Astrocyte (in vitro differentiated cells and primary cell): ENCODE measurements around the gene FBXO39. TPM values are rescaled to one million over a fixed set of nuclear protein-coding genes. Genes with fewer than 3 reads are reported as not detected.
A peak's percentile ranks its signal among the peaks of the same experiment; 100 is the strongest.

Experiments used
- DNase-seq: peaks from one replicate; pipeline ENCODE4 v3.0.0-alpha.2; 2010; ENCODE audit warnings: low read depth
- FAIRE-seq: peaks from 2 replicates; lab custom pipeline; 2011; peaks lifted over from hg19 to GRCh38; lab: Jason Lieb, UNC
- H2AFZ ChIP-seq: 2 replicates; pipeline ENCODE4 v1.6.0; 2012; ENCODE audit warnings: low read depth, low read length, inconsistent platforms
- H3K27ac ChIP-seq: 2 replicates; pipeline ENCODE4 v1.5.1; 2011; ENCODE audit warnings: low read depth, low read length, inconsistent platforms
- H3K27me3 ChIP-seq: 2 replicates; pipeline ENCODE4 v1.6.0; 2011; ENCODE audit warnings: low read length, inconsistent platforms; ENCODE audit not compliant: insufficient read depth
- H3K36me3 ChIP-seq: 2 replicates; pipeline ENCODE4 v1.5.1; 2011; ENCODE audit warnings: low read length, inconsistent platforms; ENCODE audit not compliant: insufficient read depth
- H3K4me1 ChIP-seq: 2 replicates; pipeline ENCODE4 v1.5.1; 2011; ENCODE audit warnings: low read length, inconsistent platforms; ENCODE audit not compliant: insufficient read depth
- H3K4me2 ChIP-seq: 2 replicates; pipeline ENCODE4 v1.6.0; 2012; ENCODE audit warnings: low read length, inconsistent platforms
- H3K4me3 ChIP-seq: 2 replicates; pipeline ENCODE4 v1.5.1; 2011; ENCODE audit warnings: low read depth, mild to moderate bottlenecking, low read length, inconsistent platforms; ENCODE audit not compliant: insufficient read depth
- H3K79me2 ChIP-seq: 2 replicates; pipeline ENCODE4 v1.6.0; 2012; ENCODE audit warnings: mild to moderate bottlenecking, low read length, inconsistent platforms; ENCODE audit not compliant: insufficient read depth
- H3K9ac ChIP-seq: 2 replicates; pipeline ENCODE4 v1.6.0; 2012; ENCODE audit warnings: mild to moderate bottlenecking, low read length, inconsistent platforms
- H3K9me3 ChIP-seq: 2 replicates; pipeline ENCODE4 v1.5.1; 2012; ENCODE audit warnings: low read depth, mild to moderate bottlenecking, low read length, inconsistent platforms; ENCODE audit not compliant: insufficient read depth
- H4K20me1 ChIP-seq: 2 replicates; pipeline ENCODE4 v1.6.0; 2012; ENCODE audit warnings: low read length, inconsistent platforms; ENCODE audit not compliant: insufficient read depth
- H3K27ac Mint-ChIP-seq: one replicate; pipeline ENCODE4 v1.8.0; 2021; ENCODE audit warnings: mild to moderate bottlenecking, mixed read lengths; ENCODE audit not compliant: unreplicated experiment
- H3K27me3 Mint-ChIP-seq: one replicate; pipeline ENCODE4 v1.8.0; 2021; ENCODE audit warnings: low read depth, mixed read lengths; ENCODE audit not compliant: unreplicated experiment
- H3K36me3 Mint-ChIP-seq: one replicate; pipeline ENCODE4 v1.8.0; 2021; ENCODE audit warnings: low read depth, mixed read lengths; ENCODE audit not compliant: unreplicated experiment
- H3K4me1 Mint-ChIP-seq: one replicate; pipeline ENCODE4 v1.8.0; 2021; ENCODE audit warnings: low read depth, mixed read lengths; ENCODE audit not compliant: unreplicated experiment
- H3K4me3 Mint-ChIP-seq: one replicate; pipeline ENCODE4 v1.8.0; 2021; ENCODE audit warnings: mild to moderate bottlenecking, moderate library complexity, mixed read lengths; ENCODE audit not compliant: unreplicated experiment
- H3K9me3 Mint-ChIP-seq: one replicate; pipeline ENCODE4 v1.8.0; 2021; ENCODE audit warnings: mild to moderate bottlenecking, mixed read lengths; ENCODE audit not compliant: unreplicated experiment
- CTCF ChIP-seq: IDR thresholded peaks from 2 replicates; pipeline ENCODE4 v1.5.1; 2011; ENCODE audit warnings: low read depth, mild to moderate bottlenecking, inconsistent platforms, low read length, moderate library complexity; ENCODE audit not compliant: insufficient read depth
- EZH2 ChIP-seq: IDR thresholded peaks from 2 replicates; pipeline ENCODE4 v1.6.1; 2012; ENCODE audit warnings: mild to moderate bottlenecking, low read length, inconsistent platforms; ENCODE audit not compliant: insufficient read depth
- total RNA-seq: library from RNA; stranded (reverse); gene quantifications from 2 replicates; pipeline ENCODE4 v1.2.1, GENCODE V29; 2021

Gene FBXO39
- total RNA-seq, 1 donor from 2014 or later: 0.93 TPM

GRCh38 chr17:6818938-6819337 lies 42.9 kb downstream of the FBXO39 start:
- no peaks in the 10 kb centered on the region for H3K79me2 ChIP-seq
- TF ChIP-seq EZH2 (no peak), CTCF (no peak)
- FAIRE-seq (no peak), DNase-seq (no peak)
- Mint-ChIP-seq H3K27ac (peak overlapping the region; percentile 10), H3K36me3 (no peaks in the 10 kb centered on the region), H3K4me1 (peaks cover 13% of the 10 kb centered on the region), H3K4me3 (no peak overlapping the region), H3K27me3 (peaks cover 18% of the 10 kb centered on the region), H3K9me3 (peaks cover 11% of the 10 kb centered on the region)
- H3K36me3 ChIP-seq: no peaks in the 10 kb centered on the region
- H3K4me2 ChIP-seq: no peak overlapping the region
- no peaks in the 10 kb centered on the region for H4K20me1 ChIP-seq
- H3K27me3 ChIP-seq: no peaks in the 10 kb centered on the region
- no peaks in the 10 kb centered on the region for H3K4me1 ChIP-seq
- H3K27ac ChIP-seq: no peak overlapping the region
- H3K9ac ChIP-seq: no peak overlapping the region
- H3K9me3 ChIP-seq: no peaks in the 10 kb centered on the region
- H2AFZ ChIP-seq: no peak overlapping the region
- H3K4me3 ChIP-seq: no peak overlapping the region

GRCh38 chr17:6823011-6823442 lies 47.0 kb downstream of the FBXO39 start:
- Histone ChIP-seq H3K9ac (no peak overlapping the region), H3K9me3 (no peaks in the 10 kb centered on the region), H3K27me3 (no peaks in the 10 kb centered on the region), H3K4me1 (no peaks in the 10 kb centered on the region), H4K20me1 (no peaks in the 10 kb centered on the region), H3K4me2 (peak overlapping the region; percentile 30), H3K27ac (no peak overlapping the region), H3K36me3 (no peaks in the 10 kb centered on the region), H2AFZ (no peak overlapping the region), H3K4me3 (no peak overlapping the region), H3K79me2 (no peaks in the 10 kb centered on the region)
- H3K27me3 Mint-ChIP-seq: peaks cover 13% of the 10 kb centered on the region
- H3K4me3 Mint-ChIP-seq: peak overlapping the region; percentile 64
- H3K36me3 Mint-ChIP-seq: no peaks in the 10 kb centered on the region
- peak overlapping the region; percentile 91 for H3K27ac Mint-ChIP-seq
- no peak for TF ChIP-seq EZH2
- TF ChIP-seq CTCF: no peak
- DNase-seq (peak; percentile 58), FAIRE-seq (peak; percentile 26)
- H3K9me3 Mint-ChIP-seq: peaks cover 4% of the 10 kb centered on the region
- H3K4me1 Mint-ChIP-seq: peaks cover 17% of the 10 kb centered on the region

- no peaks in the 10 kb centered on the region for H4K20me1 ChIP-seq
- no peaks in the 10 kb centered on the region for H3K36me3 ChIP-seq
- no peak overlapping the region for H3K9ac ChIP-seq
- H3K79me2 ChIP-seq: no peaks in the 10 kb centered on the region
- H3K4me1 ChIP-seq: peaks cover 2% of the 10 kb centered on the region
- no peaks in the 10 kb centered on the region for H3K36me3 Mint-ChIP-seq
- no peak overlapping the region for H3K4me2 ChIP-seq
- TF ChIP-seq EZH2: no peak
- TF ChIP-seq CTCF: no peak
- H3K4me3 Mint-ChIP-seq: no peak overlapping the region
- no peak overlapping the region for H3K4me3 ChIP-seq
- peaks cover 43% of the 10 kb centered on the region for H3K27me3 ChIP-seq
- DNase-seq (no peak), FAIRE-seq (no peak)
- no peaks in the 10 kb centered on the region for H3K9me3 Mint-ChIP-seq
- no peak overlapping the region for H3K27ac ChIP-seq
- H3K27me3 Mint-ChIP-seq: peaks cover 48% of the 10 kb centered on the region
- no peaks in the 10 kb centered on the region for H3K9me3 ChIP-seq
- no peak overlapping the region for H3K27ac Mint-ChIP-seq
- no peak overlapping the region for H2AFZ ChIP-seq
- H3K4me1 Mint-ChIP-seq: no peaks in the 10 kb centered on the region
Observed at GRCh38 chr17:6830383-6830986, 54.5 kb downstream of the FBXO39 start.
